AG10803 (cell line): ENCODE results near the gene TMEM44.

Experiments used
- DNase-seq: peaks from one replicate; pipeline ENCODE4 v3.0.0; 2010; ENCODE audit warnings: low read depth
- H3K4me3 ChIP-seq: 2 replicates; pipeline ENCODE4 v1.5.1; 2011; ENCODE audit warnings: mild to moderate bottlenecking, low read length, control low read depth
- TF ChIP-seq, protein P1 (sequence below): conservative IDR thresholded peaks from 2 replicates; pipeline ENCODE4 v1.5.1; 2011; ENCODE audit warnings: mild to moderate bottlenecking, low read length, control low read depth, inconsistent platforms

TMEM44 gene

DNA sequence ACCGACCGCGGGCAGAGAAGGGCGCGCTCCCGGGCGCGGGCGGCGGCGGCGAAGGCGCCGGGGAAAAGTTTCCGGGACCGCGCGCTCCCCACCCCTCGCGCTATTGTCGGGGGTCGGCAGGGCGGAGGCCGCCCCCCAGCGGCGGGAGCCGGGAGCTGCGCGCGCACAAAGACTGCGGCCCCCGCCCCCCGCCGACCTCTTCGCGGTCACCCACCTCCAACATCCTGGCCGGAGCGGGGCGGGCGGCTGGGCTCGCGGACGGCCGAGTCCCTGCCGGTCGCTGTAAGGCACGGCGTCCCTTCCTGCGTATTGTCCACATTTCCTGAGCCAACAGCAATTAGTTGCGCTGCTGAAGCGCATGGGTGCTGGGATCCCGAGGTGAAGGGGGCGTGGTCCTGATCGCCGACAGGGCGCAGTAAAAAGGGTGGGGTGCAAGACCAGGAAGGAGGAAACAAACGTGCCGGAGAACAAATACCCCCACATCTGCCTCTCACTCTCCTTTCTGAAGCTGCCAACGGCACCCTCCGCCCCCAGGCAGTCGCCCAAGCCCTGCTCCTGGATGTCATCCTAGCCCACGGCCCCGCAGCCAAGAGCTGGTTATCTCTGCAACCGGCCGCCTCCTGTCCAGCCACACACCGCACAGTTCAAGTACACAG, at the start of gene TMEM44:
Gene TMEM44, minus strand, starts transcription at position 71 of the 656 bp plus-strand sequence. CDS start 204 bp downstream, outside the sequence.
- H3K4me3 ChIP-seq = peak within 1 kb of the TSS; percentile 78
- TF ChIP-seq, protein P1, sequence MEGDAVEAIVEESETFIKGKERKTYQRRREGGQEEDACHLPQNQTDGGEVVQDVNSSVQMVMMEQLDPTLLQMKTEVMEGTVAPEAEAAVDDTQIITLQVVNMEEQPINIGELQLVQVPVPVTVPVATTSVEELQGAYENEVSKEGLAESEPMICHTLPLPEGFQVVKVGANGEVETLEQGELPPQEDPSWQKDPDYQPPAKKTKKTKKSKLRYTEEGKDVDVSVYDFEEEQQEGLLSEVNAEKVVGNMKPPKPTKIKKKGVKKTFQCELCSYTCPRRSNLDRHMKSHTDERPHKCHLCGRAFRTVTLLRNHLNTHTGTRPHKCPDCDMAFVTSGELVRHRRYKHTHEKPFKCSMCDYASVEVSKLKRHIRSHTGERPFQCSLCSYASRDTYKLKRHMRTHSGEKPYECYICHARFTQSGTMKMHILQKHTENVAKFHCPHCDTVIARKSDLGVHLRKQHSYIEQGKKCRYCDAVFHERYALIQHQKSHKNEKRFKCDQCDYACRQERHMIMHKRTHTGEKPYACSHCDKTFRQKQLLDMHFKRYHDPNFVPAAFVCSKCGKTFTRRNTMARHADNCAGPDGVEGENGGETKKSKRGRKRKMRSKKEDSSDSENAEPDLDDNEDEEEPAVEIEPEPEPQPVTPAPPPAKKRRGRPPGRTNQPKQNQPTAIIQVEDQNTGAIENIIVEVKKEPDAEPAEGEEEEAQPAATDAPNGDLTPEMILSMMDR = peak; percentile 33
- DNase-seq = peak; percentile 83

- TF ChIP-seq, protein P1 = peak; percentile 96
- no peak overlapping the region for H3K4me3 ChIP-seq
- DNase-seq = peak; percentile 84
These were observed 49.6 kb upstream of the TMEM44 start for GRCh38 chr3:194682694-194683310.

- no peak overlapping the region for H3K4me3 ChIP-seq
- TF ChIP-seq, protein P1 = no peak
- DNase-seq = no peak
These were observed 49.0 kb upstream of the TMEM44 start for GRCh38 chr3:194682189-194682693.

- no peak for DNase-seq
- TF ChIP-seq, protein P1 = no peak
- H3K4me3 ChIP-seq = no peak overlapping the region
These were observed 47.8 kb upstream of the TMEM44 start for GRCh38 chr3:194680888-194681615.

DNA sequence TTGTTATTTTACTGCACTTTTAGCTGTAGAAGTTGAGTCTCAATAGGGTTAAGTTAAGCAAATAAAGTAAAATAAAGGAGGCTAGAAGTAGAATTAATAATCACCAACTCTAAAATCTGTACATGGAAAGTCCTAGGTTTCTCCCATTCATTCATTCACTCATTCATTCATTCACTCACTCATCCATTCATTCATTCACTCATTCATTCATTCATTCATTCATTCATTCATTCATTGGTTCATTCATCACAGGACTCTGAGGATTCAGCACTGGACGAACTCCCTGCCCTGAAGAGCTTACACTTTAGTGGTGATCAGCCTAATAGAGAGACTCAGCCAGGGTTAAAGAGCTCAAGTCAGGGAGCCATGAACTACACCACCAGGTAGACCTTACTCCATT, 43.3 kb upstream of the TMEM44 start:
- no peak for DNase-seq
- TF ChIP-seq, protein P1 = no peak

DNA sequence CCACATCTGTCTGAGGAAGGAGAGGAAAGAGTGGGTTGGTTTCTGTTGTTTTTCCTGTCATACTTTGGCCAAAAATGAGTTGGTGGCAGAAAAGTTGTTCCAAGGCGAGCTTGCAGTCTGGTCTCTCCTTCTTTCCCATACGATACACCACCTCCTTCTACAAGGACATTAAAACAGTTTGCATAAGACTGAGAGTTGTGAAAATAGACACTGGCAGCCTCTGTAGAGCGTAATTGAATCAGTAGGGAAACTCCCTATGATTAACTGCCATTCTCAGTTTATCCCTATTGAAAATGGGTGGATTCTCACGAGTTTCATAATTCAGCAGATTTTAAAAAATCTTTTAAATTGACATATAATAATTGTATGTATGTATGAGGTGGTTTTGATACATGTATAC, 42.5 kb upstream of the TMEM44 start:
- no peak overlapping the region for H3K4me3 ChIP-seq
- DNase-seq = no peak
- TF ChIP-seq, protein P1 = no peak

More for the DNA sequence above, 43.3 kb upstream of the TMEM44 start:
- no peak overlapping the region for H3K4me3 ChIP-seq
